Activated B cell treated with CpG ODN at 0.5 μM for 24 hours (primary cell): ENCODE measurements around the gene MYO10. TPM values are rescaled to one million over a fixed set of nuclear protein-coding genes. Genes with fewer than 3 reads are reported as not detected.

ENCODE experiments used
- ATAC-seq: fragments of 200-7000 bp; cut with Tn5 transposase; one replicate; pipeline ENCODE4 v1.10.0; 2021; ENCODE audit warnings: low read depth, mild to moderate bottlenecking, moderate library complexity
- CTCF ChIA-PET: fragments of 350-600 bp; sonication (Branson Sonifier 250); formaldehyde crosslinking; loops from one replicate; lab custom pipeline; 2021; ENCODE audit warnings: antibody characterized with exemption; lab: Charles Lee
- POLR2A ChIA-PET: fragments of 350-600 bp; sonication (Branson Sonifier 250); formaldehyde crosslinking; loops from one replicate; lab custom pipeline; 2021; ENCODE audit warnings: antibody characterized with exemption; lab: Charles Lee
- DNase-seq: peaks from one replicate; pipeline ENCODE4 v3.0.0; 2022
- H3K27ac Mint-ChIP-seq: one replicate; pipeline ENCODE4 v1.8.0; 2020; ENCODE audit warnings: mixed read lengths
- H3K27me3 Mint-ChIP-seq: one replicate; pipeline ENCODE4 v1.8.0; 2021; ENCODE audit warnings: mixed read lengths
- H3K36me3 Mint-ChIP-seq: one replicate; pipeline ENCODE4 v1.8.0; 2021; ENCODE audit warnings: low read depth, mixed read lengths
- H3K4me1 Mint-ChIP-seq: one replicate; pipeline ENCODE4 v1.8.0; 2021; ENCODE audit warnings: mixed read lengths
- H3K4me3 Mint-ChIP-seq: one replicate; pipeline ENCODE4 v1.8.0; 2020; ENCODE audit warnings: mild to moderate bottlenecking, mixed read lengths
- H3K9me3 Mint-ChIP-seq: one replicate; pipeline ENCODE4 v1.8.0; 2020; ENCODE audit warnings: mixed read lengths
- CTCF ChIP-seq: fragments of 200-600 bp; IDR thresholded peaks from one replicate; pipeline ENCODE4 v1.8.0; 2022; ENCODE audit warnings: antibody characterized with exemption, mild to moderate bottlenecking
- intact Hi-C: fragments of 100-400 bp; cut with micrococcal nuclease; formaldehyde crosslinking; loops from one replicate; pipeline ENCODE4 v1.15.1; 2024
- total RNA-seq: library from RNA; stranded (reverse); gene quantifications from 2 replicates; pipeline ENCODE4 v1.2.3, GENCODE V29; 2022

Gene MYO10
- total RNA-seq, 1 donor from 2014 or later = 0.13 TPM

- ChIA-PET POLR2A (no interaction called here), CTCF (no interaction called here)
- TF ChIP-seq CTCF = no peak
- H3K4me3 Mint-ChIP-seq = no peak overlapping the region
- ATAC-seq = no peak
- no peaks in the 10 kb centered on the region for H3K9me3 Mint-ChIP-seq
- H3K36me3 Mint-ChIP-seq = no peaks in the 10 kb centered on the region
- H3K27me3 Mint-ChIP-seq = no peaks in the 10 kb centered on the region
- DNase-seq = no peak
- intact Hi-C loops = no loop called here
- no peaks in the 10 kb centered on the region for H3K4me1 Mint-ChIP-seq
- no peak overlapping the region for H3K27ac Mint-ChIP-seq
Observed at GRCh38 chr5:16903480-16904300, 32.4 kb downstream of the MYO10 start.

GRCh38 chr5:16902846-16903245 is 33.2 kb downstream of the MYO10 start:
- H3K27ac Mint-ChIP-seq = no peak overlapping the region

GRCh38 chr5:16901021-16901644 is 35.0 kb downstream of the MYO10 start:
- ATAC-seq = no peak
- DNase-seq = no peak
- CTCF ChIA-PET = no interaction called here
- intact Hi-C loops = no loop called here
- no peaks in the 10 kb centered on the region for H3K4me1 Mint-ChIP-seq
- H3K4me3 Mint-ChIP-seq = no peak overlapping the region
- no peak overlapping the region for H3K27ac Mint-ChIP-seq
- no peaks in the 10 kb centered on the region for H3K9me3 Mint-ChIP-seq
- no peaks in the 10 kb centered on the region for H3K27me3 Mint-ChIP-seq
- no peak for TF ChIP-seq CTCF
- POLR2A ChIA-PET = no interaction called here
- H3K36me3 Mint-ChIP-seq = no peaks in the 10 kb centered on the region

More at GRCh38 chr5:16902846-16903245, 33.2 kb downstream of the MYO10 start:
- intact Hi-C loops = no loop called here
- Mint-ChIP-seq H3K27me3 (no peaks in the 10 kb centered on the region), H3K4me1 (no peaks in the 10 kb centered on the region), H3K36me3 (no peaks in the 10 kb centered on the region), H3K9me3 (no peaks in the 10 kb centered on the region), H3K4me3 (no peak overlapping the region)
- ATAC-seq = no peak
- TF ChIP-seq CTCF = no peak
- ChIA-PET CTCF (no interaction called here), POLR2A (no interaction called here)
- DNase-seq = no peak

GRCh38 chr5:16899171-16899570 is 36.9 kb downstream of the MYO10 start:
- Mint-ChIP-seq H3K9me3 (no peaks in the 10 kb centered on the region), H3K27me3 (no peaks in the 10 kb centered on the region), H3K4me1 (no peaks in the 10 kb centered on the region), H3K36me3 (no peaks in the 10 kb centered on the region), H3K27ac (no peak overlapping the region), H3K4me3 (no peak overlapping the region)
- no peak for TF ChIP-seq CTCF
- intact Hi-C loops = no loop called here
- DNase-seq (no peak), ATAC-seq (no peak)
- ChIA-PET POLR2A (no interaction called here), CTCF (no interaction called here)

- ChIA-PET CTCF (no interaction called here), POLR2A (no interaction called here)
Observed at GRCh38 chr5:16897800-16898199, 38.3 kb downstream of the MYO10 start.

More at GRCh38 chr5:16897800-16898199, 38.3 kb downstream of the MYO10 start:
- Mint-ChIP-seq H3K4me3 (no peak overlapping the region), H3K9me3 (no peaks in the 10 kb centered on the region), H3K27ac (no peak overlapping the region), H3K27me3 (no peaks in the 10 kb centered on the region), H3K4me1 (no peaks in the 10 kb centered on the region), H3K36me3 (no peaks in the 10 kb centered on the region)
- intact Hi-C loops = no loop called here
- no peak for TF ChIP-seq CTCF
- DNase-seq (no peak), ATAC-seq (no peak)
